HG03558 (cell line): ENCODE measurements around the gene GPHN.

ENCODE experiments used
- ATAC-seq: cut with Tn5 transposase; IDR thresholded peaks from one replicate; pipeline ENCODE4 v1.9.1; 2021; ENCODE audit warnings: moderate number of reproducible peaks; ENCODE audit not compliant: unreplicated experiment; ENCODE audit errors: extremely low read depth

The GPHN gene

GRCh38 chr14:67129768-67130167 is 621.8 kb downstream of the GPHN start:
- ATAC-seq, result no peak

- no peak for ATAC-seq
These were observed 623.7 kb downstream of the GPHN start for GRCh38 chr14:67131691-67132090.

- no peak for ATAC-seq
These were observed 625.2 kb downstream of the GPHN start for GRCh38 chr14:67133144-67133543.

GRCh38 chr14:67133595-67134441 is 625.9 kb downstream of the GPHN start:
- ATAC-seq, result no peak

GRCh38 chr14:67137744-67138371 is 629.9 kb downstream of the GPHN start:
- no peak for ATAC-seq

- no peak for ATAC-seq
These were observed 632.6 kb downstream of the GPHN start for GRCh38 chr14:67140556-67140955.

- no peak for ATAC-seq
These were observed 633.4 kb downstream of the GPHN start for GRCh38 chr14:67141146-67141900.

- no peak for ATAC-seq
These were observed 643.2 kb downstream of the GPHN start for GRCh38 chr14:67151082-67151666.

GRCh38 chr14:67158566-67158965 is 650.6 kb downstream of the GPHN start:
- ATAC-seq, result no peak

- no peak for ATAC-seq
These were observed 654.4 kb downstream of the GPHN start for GRCh38 chr14:67162385-67162784.

GRCh38 chr14:67166450-67166853 is 658.5 kb downstream of the GPHN start:
- no peak for ATAC-seq

- ATAC-seq, result no peak
These were observed 659.6 kb downstream of the GPHN start for GRCh38 chr14:67167420-67168109.

- no peak for ATAC-seq
These were observed 660.1 kb downstream of the GPHN start for GRCh38 chr14:67168110-67168441.

GRCh38 chr14:67170660-67171059 is 662.7 kb downstream of the GPHN start:
- ATAC-seq, result no peak

GRCh38 chr14:67172056-67172455 is 664.1 kb downstream of the GPHN start:
- ATAC-seq, result no peak

GRCh38 chr14:67172520-67172919 is 664.6 kb downstream of the GPHN start:
- no peak for ATAC-seq

- no peak for ATAC-seq
These were observed 665.8 kb downstream of the GPHN start for GRCh38 chr14:67173719-67174118.

- ATAC-seq, result no peak
These were observed 678.3 kb downstream of the GPHN start for GRCh38 chr14:67186172-67186768.

- no peak for ATAC-seq
These were observed 679.0 kb downstream of the GPHN start for GRCh38 chr14:67186789-67187584.
